NCI-H2029 (cell line): ENCODE measurements around the gene RNU1-2.
"Not testable (repeated sequence)": the region's sequence is repeated elsewhere in the genome, so short reads cannot be mapped to it uniquely, and the experiment has no call there.

Experiments
- DNase-seq: peaks from one replicate; lab custom pipeline; 2025; lab: John Stamatoyannopoulos, UW

RNU1-2 gene

DNA sequence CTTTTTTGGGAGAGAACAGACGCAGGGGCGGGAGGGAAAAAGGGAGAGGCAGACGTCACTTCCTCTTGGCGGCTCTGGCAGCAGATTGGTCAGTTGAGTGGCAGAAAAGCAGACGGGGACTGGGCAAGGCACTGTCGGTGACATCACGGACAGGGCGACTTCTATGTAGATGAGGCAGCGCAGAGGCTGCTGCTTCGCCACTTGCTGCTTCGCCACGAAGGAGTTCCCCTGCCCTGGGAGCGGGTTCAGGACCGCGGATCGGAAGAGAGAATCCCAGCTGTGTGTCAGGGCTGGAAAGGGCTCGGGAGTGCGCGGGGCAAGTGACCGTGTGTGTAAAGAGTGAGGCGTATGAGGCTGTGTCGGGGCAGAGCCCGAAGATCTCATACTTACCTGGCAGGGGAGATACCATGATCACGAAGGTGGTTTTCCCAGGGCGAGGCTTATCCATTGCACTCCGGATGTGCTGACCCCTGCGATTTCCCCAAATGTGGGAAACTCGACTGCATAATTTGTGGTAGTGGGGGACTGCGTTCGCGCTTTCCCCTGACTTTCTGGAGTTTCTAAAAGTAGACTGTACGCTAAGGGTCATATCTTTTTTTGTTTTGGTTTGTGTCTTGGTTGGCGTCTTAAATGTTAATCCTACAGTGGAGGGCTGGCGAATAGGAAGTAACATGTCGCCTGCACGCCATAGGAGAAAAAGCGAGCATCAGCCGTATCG is at the start of gene RNU1-2:
TSS of gene RNU1-2 (plus strand) at position 383 of the 718 bp plus-strand sequence.
- peak; percentile 81 for DNase-seq

DNA sequence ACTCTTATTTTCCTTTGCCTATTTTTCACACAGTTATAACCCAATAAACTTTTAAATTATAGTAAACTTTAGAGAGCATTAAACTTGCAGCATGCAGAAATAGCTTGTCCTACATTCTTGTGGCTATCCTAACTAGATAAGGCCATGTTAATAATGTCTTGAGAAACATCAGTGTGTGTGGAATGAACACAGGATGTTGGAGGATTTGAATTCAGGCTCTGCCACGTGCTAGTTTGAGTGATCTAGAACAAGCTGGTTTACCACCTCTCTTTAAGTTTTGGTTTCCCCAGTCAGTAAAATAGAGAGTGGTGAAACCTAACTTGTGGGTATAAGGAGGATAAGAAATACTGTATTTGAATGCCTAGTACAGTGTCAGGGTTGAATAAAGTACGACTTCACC is 39.6 kb upstream of the RNU1-2 start:
- DNase-seq, result not testable (repeated sequence)

DNA sequence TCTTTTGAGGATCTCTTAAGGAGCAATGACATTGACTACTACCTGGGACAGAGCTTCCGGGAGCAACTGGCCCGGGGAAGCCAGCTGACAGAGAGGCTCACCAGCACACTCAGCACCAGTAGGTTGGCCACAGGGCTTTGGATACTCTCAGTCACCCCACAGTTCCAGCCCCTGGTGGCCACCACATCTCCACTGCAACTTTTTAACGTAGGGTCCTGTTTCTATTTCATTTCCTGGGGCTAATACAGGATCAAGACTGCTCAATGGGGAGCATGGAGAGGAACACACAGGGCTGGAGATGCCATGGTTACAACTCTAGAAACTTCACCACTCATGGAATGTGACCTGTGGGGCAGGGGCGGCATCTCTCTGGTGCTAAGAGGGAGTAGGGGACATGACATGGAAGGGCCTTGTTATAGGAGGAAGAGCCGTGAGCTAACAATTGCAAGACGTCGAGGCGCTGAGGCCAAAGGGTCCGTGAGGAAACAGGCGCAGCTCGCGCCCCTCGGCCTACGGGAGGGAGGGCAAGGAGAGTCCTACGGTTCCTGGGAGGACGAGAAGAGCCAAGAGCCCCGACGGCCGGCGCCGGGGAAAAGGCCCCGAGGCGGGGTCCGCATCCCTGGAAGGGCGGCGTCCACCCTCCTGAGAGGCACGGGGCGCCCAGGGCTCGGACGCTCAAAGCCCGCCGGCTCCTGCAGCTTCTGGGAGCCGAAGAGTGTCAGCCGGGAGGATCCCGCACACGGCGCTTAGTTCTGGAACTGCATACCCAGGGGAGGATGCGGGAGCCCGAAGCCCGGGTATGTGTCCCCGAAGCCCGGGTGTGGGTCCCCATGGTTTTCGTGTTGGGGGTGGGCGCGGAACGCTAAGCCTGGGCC is 36.4 kb upstream of the RNU1-2 start:
- DNase-seq, result not testable (repeated sequence)

GRCh38 chr1:16860048-16860447 is 35.7 kb upstream of the RNU1-2 start:
- DNase-seq, result not testable (repeated sequence)

GRCh38 chr1:16861832-16862245 is 33.9 kb upstream of the RNU1-2 start:
- DNase-seq, result not testable (repeated sequence)

GRCh38 chr1:16862415-16862814 is 33.4 kb upstream of the RNU1-2 start:
- DNase-seq, result not testable (repeated sequence)

- DNase-seq, result not testable (repeated sequence)
Measured at GRCh38 chr1:16863024-16863423, 32.8 kb upstream of the RNU1-2 start.

GRCh38 chr1:16866926-16867707 is 28.7 kb upstream of the RNU1-2 start:
- not testable (repeated sequence) for DNase-seq

DNA sequence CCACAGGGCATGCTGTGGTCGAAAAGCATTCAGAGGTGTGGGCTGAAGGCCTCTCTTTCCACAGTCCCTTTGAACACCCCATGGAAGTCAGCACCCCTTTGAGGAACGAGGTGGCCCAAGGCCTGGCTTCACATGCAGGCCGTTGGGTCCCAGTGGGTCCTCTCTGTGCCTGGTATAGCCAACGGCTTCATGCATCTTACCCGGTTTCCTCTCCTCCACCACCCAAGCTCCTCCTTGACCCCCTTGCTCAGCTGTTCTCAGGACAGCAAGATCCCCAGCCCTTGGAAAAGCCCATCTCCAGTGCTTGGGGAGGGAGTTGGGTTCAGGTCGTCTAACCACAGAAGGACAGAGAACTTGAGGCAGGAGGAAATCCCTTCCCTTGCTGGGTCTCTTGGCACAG is 27.0 kb upstream of the RNU1-2 start:
- not testable (repeated sequence) for DNase-seq

- not testable (repeated sequence) for DNase-seq
Measured at GRCh38 chr1:16869996-16870395, 25.8 kb upstream of the RNU1-2 start.

DNA sequence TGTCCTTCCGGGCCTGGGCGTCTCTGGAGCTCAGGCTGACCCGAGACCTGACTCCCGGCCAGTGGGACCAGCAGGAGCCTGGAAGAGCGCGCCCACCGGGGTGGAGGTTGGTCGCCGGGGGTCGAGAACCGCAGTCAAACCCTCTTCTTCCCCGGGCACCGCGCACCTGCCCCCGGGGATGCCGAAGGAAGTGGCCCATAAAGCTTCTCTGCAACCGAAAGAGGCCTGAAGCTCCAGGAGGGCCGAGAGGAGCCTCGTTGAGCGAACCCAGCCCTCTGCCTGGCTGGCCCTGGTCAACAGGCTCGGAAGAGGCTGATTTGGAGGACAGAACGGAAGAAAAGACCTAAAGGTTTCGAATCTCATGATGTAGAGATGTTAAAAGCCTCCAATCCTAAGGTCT is 24.6 kb upstream of the RNU1-2 start:
- DNase-seq, result not testable (repeated sequence)

DNA sequence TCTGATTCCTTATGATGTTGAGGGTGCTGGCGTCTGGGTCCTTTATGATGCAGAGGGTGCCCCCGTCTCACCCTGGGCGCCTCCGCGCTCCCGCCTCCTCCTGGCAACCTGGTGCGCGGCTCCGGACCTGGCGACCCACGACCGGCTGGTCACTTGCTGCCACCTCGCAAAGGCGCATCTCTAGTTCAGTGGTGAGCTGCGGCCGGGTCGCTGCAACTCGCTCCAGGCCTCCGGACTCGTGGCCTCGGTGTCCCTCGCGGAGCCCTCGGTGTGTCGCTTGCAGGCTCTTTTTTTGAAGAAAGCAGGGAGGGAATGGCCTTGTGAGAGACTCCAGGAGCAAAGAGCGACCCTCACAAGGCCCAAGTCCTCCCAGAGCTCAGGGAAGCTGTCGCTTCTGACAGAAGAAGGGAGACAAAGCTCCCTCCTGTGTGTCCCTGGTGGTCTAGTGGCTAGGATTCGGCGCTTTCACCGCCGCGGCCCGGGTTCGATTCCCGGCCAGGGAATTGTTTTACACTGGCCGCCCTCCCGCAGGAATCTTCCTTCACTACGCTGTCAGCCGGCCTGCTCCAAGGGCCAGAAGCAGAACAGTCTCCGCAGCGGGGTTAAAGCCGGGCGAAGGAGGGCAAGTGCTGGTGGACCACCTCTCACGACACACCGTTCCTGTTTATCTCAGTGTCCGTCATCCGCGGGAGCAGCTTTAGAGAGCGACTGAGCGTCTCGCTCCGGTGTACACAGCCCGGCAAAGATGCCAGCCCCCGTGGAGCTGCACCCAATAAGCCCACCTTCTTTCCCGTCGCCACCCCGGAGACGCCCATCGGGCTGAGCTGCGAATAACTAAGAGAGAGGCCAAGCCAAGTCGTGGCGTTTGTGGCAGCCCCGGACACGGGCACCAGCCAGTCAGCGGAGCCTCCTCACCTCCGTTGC is 23.4 kb upstream of the RNU1-2 start:
- DNase-seq, result not testable (repeated sequence)

DNA sequence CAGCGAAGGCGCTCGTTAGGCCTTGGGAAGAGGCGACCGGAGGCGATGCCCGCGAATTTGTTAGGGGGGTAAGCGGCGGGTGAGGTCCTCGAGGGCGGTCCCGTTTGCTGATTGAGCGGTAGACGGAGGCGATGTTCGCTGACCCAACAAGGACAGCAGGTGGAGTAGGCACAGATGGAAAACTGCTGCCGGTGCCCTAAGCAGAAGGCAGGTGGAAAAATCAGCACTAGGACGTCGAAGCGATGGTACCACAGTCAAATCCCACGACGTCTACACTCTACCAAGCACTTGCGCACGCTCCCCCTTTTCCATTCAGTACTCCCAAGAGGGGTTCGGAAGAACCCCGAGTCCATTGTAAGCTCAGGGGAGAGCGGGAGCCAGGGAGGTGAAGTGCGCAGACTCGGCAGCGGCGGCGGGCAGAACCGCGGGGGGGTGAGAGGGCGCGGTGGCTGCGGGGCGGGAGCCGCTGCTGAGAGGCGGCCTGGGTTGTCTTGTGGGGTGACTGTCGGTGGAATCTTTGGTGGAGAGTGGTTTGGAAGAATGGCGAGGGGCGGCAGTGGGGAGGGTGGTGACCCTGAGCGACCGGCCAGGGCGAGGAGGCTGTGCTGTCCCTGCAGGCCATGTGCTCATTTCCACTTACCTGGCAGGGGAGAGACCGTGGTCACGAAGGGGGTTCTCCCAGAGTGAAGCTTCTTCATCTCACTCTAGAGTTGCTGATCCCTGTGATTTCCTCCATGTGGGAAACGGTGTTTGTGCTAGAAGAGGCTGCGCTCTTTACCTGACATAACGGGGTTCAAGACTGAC is 22.5 kb upstream of the RNU1-2 start:
- not testable (repeated sequence) for DNase-seq

DNA sequence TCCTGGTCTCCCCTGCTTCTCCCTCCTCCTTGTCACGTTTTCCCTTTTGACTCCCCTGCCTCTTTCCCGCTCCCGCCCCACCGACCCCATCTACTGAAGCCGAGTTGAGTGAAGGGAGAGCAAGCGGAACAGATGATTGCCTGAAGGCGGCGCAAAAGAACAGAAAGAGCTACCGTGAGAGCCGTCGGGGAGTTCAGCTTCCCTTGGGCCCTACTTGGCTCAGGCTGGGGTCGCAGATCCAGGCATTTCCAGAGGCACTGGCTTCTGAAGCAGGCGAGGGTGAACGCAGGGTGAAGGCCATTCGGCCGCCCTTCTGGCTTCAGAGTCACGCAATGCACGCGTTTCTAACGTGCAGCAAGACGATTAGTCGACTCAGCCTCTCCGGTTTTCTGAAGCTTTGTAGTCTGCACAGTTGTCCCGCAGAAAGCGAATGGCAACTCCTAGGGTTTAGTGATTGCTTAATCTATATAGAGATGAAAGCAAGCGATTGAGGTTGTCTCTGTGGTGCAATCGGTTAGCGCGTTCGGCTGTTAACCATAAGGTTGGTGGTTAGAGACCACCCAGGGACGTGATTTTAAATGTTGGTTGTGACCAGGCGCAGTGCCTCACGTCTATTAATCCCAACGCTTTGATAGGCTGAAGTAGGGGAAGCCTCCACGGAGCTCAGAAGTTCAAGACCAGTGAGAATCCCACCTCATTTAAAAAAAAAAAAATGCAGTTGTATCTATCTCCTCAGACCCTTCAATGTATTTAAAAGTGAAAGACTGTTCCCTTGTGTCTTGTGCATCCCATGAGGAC is 20.6 kb upstream of the RNU1-2 start:
- not testable (repeated sequence) for DNase-seq

GRCh38 chr1:16881742-16882141 is 14.0 kb upstream of the RNU1-2 start:
- DNase-seq, result not testable (repeated sequence)

DNA sequence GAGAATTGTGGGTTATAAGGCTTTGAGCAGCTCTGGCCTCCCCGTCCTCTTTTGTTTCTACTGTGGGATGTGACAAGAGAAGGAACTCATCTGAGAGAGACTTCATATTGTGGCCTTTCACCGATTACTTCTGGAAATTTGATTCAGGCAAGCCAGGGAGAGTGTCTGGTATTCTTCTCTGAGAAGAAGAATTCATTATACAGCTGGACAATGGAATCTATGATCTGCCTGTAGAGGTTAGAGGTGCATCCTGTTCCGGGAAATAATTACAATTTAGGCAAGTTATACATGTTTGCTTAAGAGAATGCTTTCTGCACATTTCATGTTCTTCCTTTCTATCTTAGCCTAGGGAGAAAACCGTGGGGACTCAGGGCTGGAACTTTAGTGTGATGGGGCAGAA is 12.8 kb upstream of the RNU1-2 start:
- DNase-seq, result no peak

DNA sequence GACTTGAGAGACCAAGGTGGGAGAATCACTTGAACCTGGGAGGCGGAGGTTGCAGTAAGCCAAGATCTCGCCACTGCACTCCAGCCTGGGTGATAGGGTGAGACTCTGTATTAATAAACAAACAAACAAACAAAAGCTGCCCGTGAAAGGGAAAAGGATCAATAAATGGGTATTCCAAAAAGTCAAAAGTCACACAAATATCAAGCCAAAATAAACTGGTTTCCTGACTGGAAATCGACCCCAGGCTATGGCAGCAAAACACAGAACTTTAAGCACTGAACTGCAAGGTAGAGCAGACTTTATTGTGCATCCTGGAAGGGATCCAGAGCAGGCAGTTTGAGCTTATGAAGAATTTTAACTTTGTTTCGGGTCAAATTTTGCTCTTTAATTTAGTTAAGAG is 11.3 kb upstream of the RNU1-2 start:
- DNase-seq, result not testable (repeated sequence)

- DNase-seq, result no peak
Measured at GRCh38 chr1:16886860-16887605, 8.7 kb upstream of the RNU1-2 start.
